Measurements from ENCODE around the gene PAK6. TPM values are rescaled to one million over a fixed set of nuclear protein-coding genes. Genes with fewer than 3 reads are reported as not detected.

Gene PAK6
- total RNA-seq, 2 donors from 2014 or later = 4.9 to 10.4 TPM

DNA sequence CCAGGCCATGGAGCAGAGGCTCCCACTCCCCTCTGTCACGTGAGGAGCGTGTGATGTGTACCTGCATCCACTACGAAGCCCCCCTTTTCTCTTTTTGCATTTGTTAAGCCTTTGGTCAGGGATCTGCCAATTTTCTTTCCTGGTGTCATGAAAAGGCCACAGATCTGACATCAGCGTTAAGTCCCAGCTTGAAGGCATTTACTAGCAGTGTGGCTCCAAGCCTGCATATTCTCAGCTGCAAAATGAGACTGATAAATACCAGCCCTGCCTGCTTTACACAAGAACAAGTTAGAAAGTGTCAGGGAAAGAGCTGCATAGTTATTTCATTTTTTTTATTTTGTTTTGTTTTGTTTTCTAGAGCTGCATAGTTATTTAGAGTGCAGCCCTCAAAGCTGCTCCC is 46.3 kb downstream of the PAK6 start:
- TF ChIP-seq, protein P1, sequence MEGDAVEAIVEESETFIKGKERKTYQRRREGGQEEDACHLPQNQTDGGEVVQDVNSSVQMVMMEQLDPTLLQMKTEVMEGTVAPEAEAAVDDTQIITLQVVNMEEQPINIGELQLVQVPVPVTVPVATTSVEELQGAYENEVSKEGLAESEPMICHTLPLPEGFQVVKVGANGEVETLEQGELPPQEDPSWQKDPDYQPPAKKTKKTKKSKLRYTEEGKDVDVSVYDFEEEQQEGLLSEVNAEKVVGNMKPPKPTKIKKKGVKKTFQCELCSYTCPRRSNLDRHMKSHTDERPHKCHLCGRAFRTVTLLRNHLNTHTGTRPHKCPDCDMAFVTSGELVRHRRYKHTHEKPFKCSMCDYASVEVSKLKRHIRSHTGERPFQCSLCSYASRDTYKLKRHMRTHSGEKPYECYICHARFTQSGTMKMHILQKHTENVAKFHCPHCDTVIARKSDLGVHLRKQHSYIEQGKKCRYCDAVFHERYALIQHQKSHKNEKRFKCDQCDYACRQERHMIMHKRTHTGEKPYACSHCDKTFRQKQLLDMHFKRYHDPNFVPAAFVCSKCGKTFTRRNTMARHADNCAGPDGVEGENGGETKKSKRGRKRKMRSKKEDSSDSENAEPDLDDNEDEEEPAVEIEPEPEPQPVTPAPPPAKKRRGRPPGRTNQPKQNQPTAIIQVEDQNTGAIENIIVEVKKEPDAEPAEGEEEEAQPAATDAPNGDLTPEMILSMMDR (IDR thresholded peaks at IDR 0.05) = no peak
- Histone ChIP-seq H3K4me1 (peaks cover 10% of the 10 kb centered on the region), H3K9ac (ENCODE audit: low read depth in 2 of 2, low read length in 2 of 2) (no peak overlapping the region), H3K9me3 (no peaks in the 10 kb centered on the region), H3K27me3 (peaks cover 38% of the 10 kb centered on the region), H3K4me3 (no peak overlapping the region), H3K27ac (no peak overlapping the region), H3K36me3 (no peaks in the 10 kb centered on the region)
- DNase-seq = no peak
- intact Hi-C loops (cut with DNase I) = no loop called here

DNA sequence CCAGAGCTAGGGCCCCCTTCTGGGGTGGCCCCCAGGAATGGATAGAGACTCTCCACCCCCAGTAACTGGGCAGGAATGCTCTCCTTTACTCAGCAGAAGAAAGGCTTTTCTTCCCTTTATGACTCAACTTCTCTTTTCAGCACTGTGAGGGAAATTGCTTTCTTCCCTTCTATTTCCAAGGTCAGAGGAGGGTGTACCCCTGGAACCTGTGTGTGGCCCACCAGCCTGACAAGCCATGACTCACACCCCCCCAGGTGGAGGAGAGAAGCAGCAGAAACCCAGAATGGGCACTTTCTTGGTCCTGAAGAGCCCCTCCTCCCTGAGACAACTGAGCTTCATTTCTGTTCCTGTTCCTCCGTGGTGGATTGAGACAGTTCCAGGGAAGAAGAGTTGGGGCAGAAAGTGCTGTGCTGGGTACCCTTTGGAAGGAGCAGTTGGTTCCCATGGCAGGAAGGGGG is 46.7 kb downstream of the PAK6 start:
- peaks cover 33% of the 10 kb centered on the region for H3K27me3 ChIP-seq
- no peaks in the 10 kb centered on the region for H3K9me3 ChIP-seq
- H3K27ac ChIP-seq = no peak overlapping the region
- peaks cover 10% of the 10 kb centered on the region for H3K4me1 ChIP-seq
- no peak for DNase-seq
- H3K9ac ChIP-seq (ENCODE audit: low read depth in 2 of 2, low read length in 2 of 2) = no peak overlapping the region
- H3K36me3 ChIP-seq = no peaks in the 10 kb centered on the region
- no peak overlapping the region for H3K4me3 ChIP-seq
- TF ChIP-seq, protein P1 (IDR thresholded peaks at IDR 0.05) = no peak
- intact Hi-C loops (cut with DNase I) = no loop called here

GRCh38 chr15:40286061-40286532 is 47.2 kb downstream of the PAK6 start:
- Histone ChIP-seq H3K4me3 (no peak overlapping the region), H3K9me3 (no peaks in the 10 kb centered on the region), H3K27me3 (peaks cover 28% of the 10 kb centered on the region), H3K36me3 (no peaks in the 10 kb centered on the region), H3K9ac (ENCODE audit: low read depth in 2 of 2, low read length in 2 of 2) (no peak overlapping the region), H3K27ac (no peak overlapping the region), H3K4me1 (peaks cover 14% of the 10 kb centered on the region)
- intact Hi-C loops (cut with DNase I) = no loop called here
- TF ChIP-seq, protein P1 (IDR thresholded peaks at IDR 0.05) = no peak
- no peak for DNase-seq

- DNase-seq = no peak
- intact Hi-C loops (cut with DNase I) = no loop called here
- TF ChIP-seq, protein P1 (IDR thresholded peaks at IDR 0.05) = no peak
- H3K4me1 ChIP-seq = peaks cover 14% of the 10 kb centered on the region
- H3K4me3 ChIP-seq = no peak overlapping the region
- H3K9ac ChIP-seq (ENCODE audit: low read depth in 2 of 2, low read length in 2 of 2) = no peak overlapping the region
- no peak overlapping the region for H3K27ac ChIP-seq
- no peaks in the 10 kb centered on the region for H3K9me3 ChIP-seq
- H3K36me3 ChIP-seq = no peaks in the 10 kb centered on the region
- H3K27me3 ChIP-seq = peaks cover 21% of the 10 kb centered on the region
Measured at GRCh38 chr15:40286794-40287193, 47.9 kb downstream of the PAK6 start.

GRCh38 chr15:40287505-40287904 is 48.6 kb downstream of the PAK6 start:
- H3K9ac ChIP-seq (ENCODE audit: low read depth in 2 of 2, low read length in 2 of 2) = no peak overlapping the region
- intact Hi-C loops (cut with DNase I) = no loop called here
- no peaks in the 10 kb centered on the region for H3K9me3 ChIP-seq
- H3K27me3 ChIP-seq = peaks cover 14% of the 10 kb centered on the region
- no peak overlapping the region for H3K4me3 ChIP-seq
- H3K36me3 ChIP-seq = no peaks in the 10 kb centered on the region
- TF ChIP-seq, protein P1 (IDR thresholded peaks at IDR 0.05) = no peak
- peaks cover 11% of the 10 kb centered on the region for H3K4me1 ChIP-seq
- no peak overlapping the region for H3K27ac ChIP-seq
- no peak for DNase-seq

Measured in colonic mucosa (tissue), 4 donors.